ENCODE data around the gene EFCAB9. TPM values are rescaled to one million over a fixed set of nuclear protein-coding genes. Genes with fewer than 3 reads are reported as not detected.

Gene EFCAB9
- not detected for total RNA-seq

GRCh38 chr5:172193872-172194271 is at the start of gene EFCAB9:
Gene EFCAB9 (plus strand): TSS chr5:172194172. CDS start chr5:172194173, 1 bp downstream.
- DNase-seq, result no peak
- no peak within 1 kb of the TSS for H3K9ac ChIP-seq (ENCODE audit: low read depth in 2 of 2, low read length in 2 of 2)
- intact Hi-C loops (cut with DNase I), result no loop called here
- TF ChIP-seq, protein P1, sequence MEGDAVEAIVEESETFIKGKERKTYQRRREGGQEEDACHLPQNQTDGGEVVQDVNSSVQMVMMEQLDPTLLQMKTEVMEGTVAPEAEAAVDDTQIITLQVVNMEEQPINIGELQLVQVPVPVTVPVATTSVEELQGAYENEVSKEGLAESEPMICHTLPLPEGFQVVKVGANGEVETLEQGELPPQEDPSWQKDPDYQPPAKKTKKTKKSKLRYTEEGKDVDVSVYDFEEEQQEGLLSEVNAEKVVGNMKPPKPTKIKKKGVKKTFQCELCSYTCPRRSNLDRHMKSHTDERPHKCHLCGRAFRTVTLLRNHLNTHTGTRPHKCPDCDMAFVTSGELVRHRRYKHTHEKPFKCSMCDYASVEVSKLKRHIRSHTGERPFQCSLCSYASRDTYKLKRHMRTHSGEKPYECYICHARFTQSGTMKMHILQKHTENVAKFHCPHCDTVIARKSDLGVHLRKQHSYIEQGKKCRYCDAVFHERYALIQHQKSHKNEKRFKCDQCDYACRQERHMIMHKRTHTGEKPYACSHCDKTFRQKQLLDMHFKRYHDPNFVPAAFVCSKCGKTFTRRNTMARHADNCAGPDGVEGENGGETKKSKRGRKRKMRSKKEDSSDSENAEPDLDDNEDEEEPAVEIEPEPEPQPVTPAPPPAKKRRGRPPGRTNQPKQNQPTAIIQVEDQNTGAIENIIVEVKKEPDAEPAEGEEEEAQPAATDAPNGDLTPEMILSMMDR (IDR thresholded peaks at IDR 0.05), result no peak
- H3K27ac ChIP-seq, result no peak within 1 kb of the TSS
- H3K27me3 ChIP-seq, result no peaks in the 10 kb centered on the region
- no peaks in the 10 kb centered on the region for H3K9me3 ChIP-seq
- no peaks in the 10 kb centered on the region for H3K4me1 ChIP-seq
- no peak within 1 kb of the TSS for H3K4me3 ChIP-seq
- no peaks in the 10 kb centered on the region for H3K36me3 ChIP-seq

DNA sequence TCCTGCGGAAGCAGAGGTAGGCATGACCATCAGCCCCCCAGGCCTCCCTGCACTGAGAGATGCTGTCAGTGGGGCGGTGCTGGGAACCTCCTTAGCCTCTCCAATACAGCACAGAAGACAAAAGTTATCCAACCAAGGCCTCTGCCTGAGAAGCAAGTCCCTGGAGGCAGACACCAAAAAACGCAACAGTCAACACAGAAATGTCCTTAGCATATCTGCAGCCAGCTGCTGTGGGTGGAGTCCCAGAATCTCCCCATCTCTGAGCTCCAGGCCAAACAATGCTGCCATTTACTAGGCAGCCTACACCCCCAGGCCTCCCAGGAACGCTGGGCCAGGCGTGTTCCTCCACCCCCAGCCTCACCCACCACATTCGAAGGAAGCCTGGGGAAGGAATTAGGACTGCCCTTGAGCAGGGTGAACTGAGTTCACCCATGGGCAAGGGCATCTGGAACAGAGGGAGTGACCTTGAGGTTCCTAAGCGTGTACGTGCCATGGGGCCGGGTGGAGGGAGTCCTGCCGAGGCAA is 49.6 kb upstream of the EFCAB9 start:
- DNase-seq, result peak; percentile 35
- H3K4me3 ChIP-seq, result no peak overlapping the region
- TF ChIP-seq, protein P1 (IDR thresholded peaks at IDR 0.05), result no peak
- no peaks in the 10 kb centered on the region for H3K9me3 ChIP-seq
- peak overlapping the region; percentile 53 for H3K27ac ChIP-seq
- H3K4me1 ChIP-seq, result no peaks in the 10 kb centered on the region
- H3K27me3 ChIP-seq, result no peaks in the 10 kb centered on the region
- no peaks in the 10 kb centered on the region for H3K36me3 ChIP-seq
- peak overlapping the region in 1 of 2 donors; percentile 4 for H3K9ac ChIP-seq (ENCODE audit: low read depth in 2 of 2, low read length in 2 of 2)
- intact Hi-C loops (cut with DNase I), result no loop called here

- Histone ChIP-seq H3K9ac (ENCODE audit: low read depth in 2 of 2, low read length in 2 of 2) (peak overlapping the region in 1 of 2 donors; percentile 4), H3K27ac (peak overlapping the region; percentile 53), H3K4me3 (no peak overlapping the region), H3K36me3 (no peaks in the 10 kb centered on the region), H3K9me3 (no peaks in the 10 kb centered on the region), H3K27me3 (no peaks in the 10 kb centered on the region), H3K4me1 (no peaks in the 10 kb centered on the region)
- TF ChIP-seq, protein P1 (IDR thresholded peaks at IDR 0.05), result no peak
- DNase-seq, result no peak
- intact Hi-C loops (cut with DNase I), result no loop called here
Measured at GRCh38 chr5:172144931-172145869, 48.8 kb upstream of the EFCAB9 start.

GRCh38 chr5:172145870-172146747 is 47.9 kb upstream of the EFCAB9 start:
- peak; percentile 46 for DNase-seq
- Histone ChIP-seq H3K27me3 (no peaks in the 10 kb centered on the region), H3K27ac (peak overlapping the region; percentile 35), H3K36me3 (no peaks in the 10 kb centered on the region), H3K9ac (ENCODE audit: low read depth in 2 of 2, low read length in 2 of 2) (no peak overlapping the region), H3K4me3 (no peak overlapping the region), H3K9me3 (no peaks in the 10 kb centered on the region), H3K4me1 (peaks cover 5% of the 10 kb centered on the region)
- TF ChIP-seq, protein P1 (IDR thresholded peaks at IDR 0.05), result no peak
- intact Hi-C loops (cut with DNase I), result no loop called here

- H3K9me3 ChIP-seq, result no peaks in the 10 kb centered on the region
- H3K4me1 ChIP-seq, result peaks cover 5% of the 10 kb centered on the region
- intact Hi-C loops (cut with DNase I), result no loop called here
- peak overlapping the region; percentile 55 for H3K27ac ChIP-seq
- no peaks in the 10 kb centered on the region for H3K36me3 ChIP-seq
- H3K9ac ChIP-seq (ENCODE audit: low read depth in 2 of 2, low read length in 2 of 2), result no peak overlapping the region
- TF ChIP-seq, protein P1 (IDR thresholded peaks at IDR 0.05), result no peak
- DNase-seq, result no peak
- H3K27me3 ChIP-seq, result no peaks in the 10 kb centered on the region
- no peak overlapping the region for H3K4me3 ChIP-seq
Measured at GRCh38 chr5:172146748-172147092, 47.3 kb upstream of the EFCAB9 start.

Data from colonic mucosa (tissue), 4 donors.